HCEC 1CT (cell line): Measurements from ENCODE around the gene PLRG1.

Source experiments
- DNase-seq: peaks from one replicate; pipeline ENCODE4 v3.0.0-alpha.2; 2017

The PLRG1 gene

DNA sequence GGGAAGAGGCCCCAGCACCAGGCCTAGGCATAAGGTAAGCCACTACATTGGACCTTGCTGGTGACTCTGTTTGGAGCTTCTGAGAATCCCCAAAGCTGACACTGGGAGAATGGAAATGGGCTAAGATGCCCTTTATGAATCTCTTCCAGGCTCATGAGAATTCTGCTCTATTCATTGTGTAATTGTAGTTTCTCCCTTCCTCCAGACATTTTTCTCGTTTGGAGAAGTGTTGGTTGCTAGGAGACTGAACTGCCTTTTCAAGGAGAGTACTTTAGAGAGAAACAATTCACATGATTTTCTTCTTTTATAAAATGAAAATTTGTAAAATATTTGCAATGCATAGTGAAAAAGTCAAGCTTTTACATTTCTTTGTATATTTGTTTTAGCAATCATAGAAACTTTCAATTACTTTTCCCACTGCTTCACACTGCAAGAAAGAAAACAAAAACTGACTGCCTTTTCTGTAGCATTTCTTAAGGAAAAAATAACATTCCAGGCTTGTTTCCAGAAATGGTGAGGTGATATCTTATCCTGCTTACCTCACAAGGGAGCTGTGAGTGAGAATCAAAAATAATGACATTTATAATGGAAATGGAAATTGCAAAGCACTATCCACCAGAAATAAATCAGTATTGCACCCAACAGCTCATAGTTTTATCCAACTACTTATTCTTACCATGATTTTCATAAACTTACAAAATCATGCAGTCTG is 33.7 kb downstream of the PLRG1 start:
- DNase-seq, result no peak

- no peak for DNase-seq
Observed at GRCh38 chr4:154511981-154512380, 38.2 kb downstream of the PLRG1 start.

DNA sequence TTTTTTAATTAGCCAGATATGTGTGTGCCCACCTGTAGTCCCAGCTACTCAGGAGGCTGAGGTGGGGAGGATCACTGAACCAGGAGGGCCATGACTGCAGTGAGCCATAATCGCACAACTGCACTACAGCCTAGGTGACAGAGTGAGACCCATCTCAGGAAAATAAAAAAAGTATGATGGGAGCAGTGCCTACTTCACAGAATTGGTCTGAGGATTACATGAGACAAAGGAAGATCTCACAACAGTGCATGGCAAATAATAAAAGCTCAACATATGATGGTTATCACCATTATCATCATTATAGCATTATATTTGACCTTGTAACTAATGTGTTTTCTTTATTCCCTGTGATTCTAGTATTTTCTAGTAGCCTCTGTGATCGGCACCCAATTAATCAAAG is 38.7 kb downstream of the PLRG1 start:
- no peak for DNase-seq

GRCh38 chr4:154507156-154507555 is 43.0 kb downstream of the PLRG1 start:
- no peak for DNase-seq

GRCh38 chr4:154506253-154506652 is 43.9 kb downstream of the PLRG1 start:
- DNase-seq, result peak; percentile 1

DNA sequence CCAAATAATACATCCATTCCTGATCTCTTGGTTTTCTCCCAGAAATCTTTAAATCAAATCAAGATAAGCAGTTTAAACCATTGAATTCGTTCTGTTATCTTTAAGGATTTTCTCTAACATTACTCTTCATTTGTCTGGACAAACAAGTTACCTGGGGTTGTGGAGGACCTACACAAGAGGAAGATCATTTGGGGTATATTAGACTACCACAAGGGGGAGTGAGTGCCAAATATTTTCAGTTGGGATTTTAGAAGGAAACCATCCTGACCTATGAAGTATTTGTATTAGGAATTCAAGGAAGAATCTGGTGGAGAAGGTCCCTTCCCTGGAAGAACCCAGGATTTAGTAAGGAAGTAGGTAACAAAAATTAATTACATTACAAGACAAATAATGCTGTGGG is 46.6 kb downstream of the PLRG1 start:
- no peak for DNase-seq

DNA sequence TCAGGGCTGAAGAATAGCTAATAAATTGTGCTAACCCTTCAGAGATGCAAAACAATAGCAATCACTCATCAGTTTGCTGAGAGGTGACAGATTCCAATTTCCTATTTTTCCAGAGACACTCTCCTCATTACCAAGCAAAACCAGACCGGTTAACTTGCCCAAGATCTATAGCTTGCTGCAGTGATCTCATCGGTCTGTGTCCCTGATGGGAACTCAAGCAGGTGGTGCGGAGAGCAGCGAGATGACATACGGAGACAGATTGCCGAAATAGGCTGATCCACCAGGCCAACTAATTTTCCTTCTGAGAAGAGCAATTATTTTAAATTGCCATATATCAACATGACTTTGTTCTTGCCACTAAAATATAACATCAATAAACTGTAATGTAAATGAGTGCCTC is 48.1 kb downstream of the PLRG1 start:
- DNase-seq, result no peak

DNA sequence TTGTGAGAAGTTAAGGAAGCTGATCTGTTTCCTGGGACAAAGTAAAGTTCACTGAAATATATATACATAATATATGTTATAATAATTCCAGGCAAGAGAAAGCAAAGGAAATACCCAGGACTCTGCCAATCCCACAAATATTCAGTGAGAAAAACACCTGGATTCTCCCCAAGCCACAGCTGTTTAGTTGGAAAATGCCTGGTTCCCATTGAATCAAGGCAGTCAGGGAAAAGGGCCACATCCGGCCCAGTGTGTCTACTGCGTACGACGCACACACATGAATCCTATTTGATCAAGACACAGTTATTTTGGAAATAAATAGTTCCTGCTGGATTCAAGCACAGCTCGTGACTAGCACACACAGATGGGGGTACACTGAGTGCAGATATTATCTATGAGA is 52.3 kb downstream of the PLRG1 start:
- no peak for DNase-seq

GRCh38 chr4:154495867-154496266 is 54.3 kb downstream of the PLRG1 start:
- DNase-seq, result no peak

- no peak for DNase-seq
Observed at GRCh38 chr4:154492288-154492687, 57.9 kb downstream of the PLRG1 start.

- no peak for DNase-seq
Observed at GRCh38 chr4:154491341-154492271, 58.6 kb downstream of the PLRG1 start, which contains the start of gene DCHS2. TSS of gene DCHS2 (minus strand) at chr4:154491799. CDS start at chr4:154491355, 444 bp downstream.

DNA sequence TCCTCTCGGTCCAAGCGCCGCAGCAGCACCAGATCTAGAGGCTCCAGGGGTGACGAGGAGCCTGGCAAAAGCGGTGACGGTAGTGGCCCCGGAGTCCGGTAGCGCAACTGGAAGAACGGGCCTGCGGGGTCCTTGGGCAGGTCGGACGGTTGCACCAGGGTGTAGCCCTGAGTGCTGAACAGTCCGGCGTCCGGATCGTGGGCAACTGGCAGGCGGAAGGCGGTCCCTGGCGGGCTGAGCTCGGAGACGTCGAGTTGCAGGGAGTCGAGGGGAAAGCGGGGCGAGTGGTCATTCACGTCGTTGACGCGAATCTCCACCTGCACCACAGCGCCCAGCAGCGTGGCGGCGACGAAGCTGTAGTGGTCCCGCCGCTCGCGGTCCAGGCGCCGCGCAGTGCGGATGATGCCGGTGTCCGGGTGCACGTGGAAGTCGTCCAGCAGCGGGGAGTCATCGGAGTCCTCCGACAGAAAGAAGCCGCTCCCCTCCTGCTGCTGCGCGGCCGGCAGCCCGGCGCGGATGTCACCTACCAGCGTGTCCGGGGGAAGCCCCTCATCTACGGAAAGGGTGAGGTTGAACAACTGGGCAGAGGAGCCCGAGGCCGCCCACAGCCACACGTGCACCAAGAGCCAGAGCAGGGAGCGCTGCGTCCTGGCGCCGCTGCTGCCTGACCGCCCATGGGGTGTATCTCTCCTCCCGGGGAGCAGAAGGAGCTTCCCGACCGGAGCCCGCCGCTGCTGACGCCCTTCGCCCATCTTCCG is 59.4 kb downstream of the PLRG1 start:
- no peak for DNase-seq

- no peak for DNase-seq
Observed at GRCh38 chr4:154490234-154490582, 60.0 kb downstream of the PLRG1 start.

DNA sequence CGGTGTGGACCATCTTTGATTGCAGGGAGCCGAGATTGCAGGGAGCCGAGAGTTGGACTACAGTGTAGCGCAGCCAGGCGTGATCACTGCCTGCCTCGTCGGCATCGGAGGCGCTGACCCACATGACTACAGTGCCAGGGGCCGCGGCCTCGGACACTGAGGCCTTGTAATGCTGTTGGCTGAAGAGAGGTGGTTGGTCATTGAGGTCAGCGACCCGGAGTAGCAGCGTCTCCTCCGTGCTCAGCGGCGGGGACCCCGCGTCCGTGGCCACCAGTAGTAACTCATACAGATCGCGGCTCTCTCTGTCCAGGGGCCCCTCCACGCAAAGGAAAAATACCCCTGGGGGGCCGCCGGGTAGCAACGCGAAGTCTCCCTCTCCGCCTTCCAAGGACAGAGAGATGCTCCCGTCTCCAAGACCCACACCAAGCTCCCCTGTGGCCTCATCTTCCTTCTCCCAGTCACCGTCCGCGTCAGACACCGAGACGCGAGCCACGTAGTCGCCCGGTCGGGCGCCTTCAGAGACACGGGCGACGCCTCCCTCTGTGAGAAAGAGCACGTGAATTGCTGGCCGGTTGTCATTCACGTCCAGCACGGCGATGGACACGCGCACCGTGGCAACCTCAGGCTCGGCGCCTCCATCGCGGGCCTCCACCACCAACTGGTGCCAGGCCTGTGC is 60.5 kb downstream of the PLRG1 start:
- no peak for DNase-seq

DNA sequence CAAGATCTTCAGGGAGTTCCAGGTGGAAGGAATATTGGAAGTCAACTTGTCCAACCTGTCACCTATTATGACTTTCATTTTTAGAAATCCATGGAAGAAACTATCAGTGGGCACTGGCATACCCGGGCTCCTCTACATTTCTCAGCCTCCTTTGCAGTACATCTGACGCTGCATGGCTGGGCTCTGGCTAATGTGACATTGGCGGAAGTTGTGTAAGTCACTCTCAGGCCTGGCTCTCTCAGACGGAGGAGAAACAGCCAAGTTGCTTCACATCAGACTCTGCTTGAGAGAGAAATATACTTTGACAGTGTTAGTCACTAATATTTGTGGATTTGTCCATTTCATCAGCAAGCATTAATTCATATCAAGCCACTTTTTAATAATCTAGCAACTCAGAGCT is 63.1 kb downstream of the PLRG1 start:
- no peak for DNase-seq

DNA sequence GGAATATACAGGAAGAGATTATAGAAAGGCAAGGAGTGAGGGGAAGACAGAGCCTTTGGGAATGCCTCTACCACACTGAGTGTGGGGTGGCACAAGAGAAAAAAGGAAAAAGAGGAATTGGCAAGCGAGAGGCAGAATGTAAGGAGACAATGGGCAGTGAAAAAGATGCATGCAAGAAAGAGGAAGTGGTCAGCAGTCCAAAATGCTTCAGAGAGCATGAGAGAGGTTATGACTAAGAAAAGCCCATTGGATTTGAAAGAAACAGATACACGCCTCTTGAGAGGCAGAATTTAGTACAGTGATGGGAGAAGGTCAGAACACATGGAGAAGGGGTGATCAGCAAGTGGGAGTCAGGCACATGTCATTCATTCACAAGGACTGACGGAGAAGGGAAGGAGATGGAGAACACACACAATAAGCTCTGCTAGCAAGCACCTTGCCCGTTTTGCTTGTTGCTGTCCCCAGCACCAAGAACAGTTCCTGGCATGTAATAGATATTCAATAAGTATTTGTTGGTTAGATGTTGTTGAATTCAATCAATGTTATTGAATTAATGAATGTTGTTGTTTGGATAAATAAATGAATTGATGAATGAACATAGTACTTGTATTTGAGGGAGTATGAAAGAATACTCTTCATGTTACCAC is 65.0 kb downstream of the PLRG1 start:
- no peak for DNase-seq
